HG02571 (cell line): ENCODE measurements around the gene ELF5.

Experiments
- ATAC-seq: cut with Tn5 transposase; IDR thresholded peaks from one replicate; pipeline ENCODE4 v1.9.1; 2021; ENCODE audit warnings: mild to moderate bottlenecking, moderate library complexity; ENCODE audit not compliant: unreplicated experiment

The ELF5 gene

DNA sequence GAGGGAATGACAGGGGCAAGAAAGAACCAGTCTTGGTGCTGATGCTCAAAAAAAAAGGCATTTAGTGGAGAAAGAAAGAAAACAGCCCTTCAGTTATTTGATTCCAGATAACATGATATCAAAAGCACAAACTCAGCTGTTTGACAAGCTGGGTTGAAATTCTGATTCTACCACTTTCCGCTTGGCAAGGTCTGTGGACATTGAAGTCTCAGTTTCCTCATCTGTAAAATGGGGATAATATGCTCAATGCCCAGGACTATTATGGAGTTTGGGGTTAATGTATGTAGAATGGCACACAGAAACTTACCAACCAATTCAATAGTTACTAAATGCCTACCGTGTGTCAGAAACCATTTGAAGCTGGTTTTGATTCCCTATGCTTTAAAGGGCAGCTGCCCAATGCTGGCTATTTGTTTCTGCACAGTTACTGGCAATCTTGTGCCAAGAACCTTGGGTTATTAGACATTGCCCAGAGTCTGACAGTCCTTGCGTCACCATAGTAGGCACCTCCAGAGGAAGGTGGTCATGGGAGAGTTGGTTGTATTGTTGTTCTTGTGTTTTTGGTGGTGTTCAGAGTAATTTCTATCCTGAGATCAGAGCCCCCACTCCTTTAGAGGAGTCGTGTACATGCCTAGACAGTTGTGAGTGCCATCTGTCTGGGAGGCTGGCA, 19.5 kb downstream of the ELF5 start:
- no peak for ATAC-seq

DNA sequence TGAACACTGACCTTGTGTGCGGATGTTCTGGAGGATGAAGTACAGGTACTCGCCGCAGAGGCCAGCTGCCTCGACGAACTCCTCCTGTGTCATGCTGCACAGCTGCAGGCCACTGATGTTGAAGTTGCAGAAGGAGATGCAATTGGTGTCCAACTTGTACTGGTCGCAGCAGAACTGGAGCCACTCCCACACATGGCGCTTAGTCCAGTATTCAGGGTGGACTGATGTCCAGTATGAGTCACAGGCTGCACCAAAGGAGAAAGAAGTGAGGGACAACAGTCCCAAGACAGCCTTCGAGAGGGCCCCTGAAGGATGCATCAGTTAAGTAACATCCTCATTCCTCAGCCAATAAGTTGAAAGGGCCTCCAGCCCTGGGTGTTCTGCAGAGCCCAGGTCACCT, 20.1 kb downstream of the ELF5 start:
- ATAC-seq, result no peak

DNA sequence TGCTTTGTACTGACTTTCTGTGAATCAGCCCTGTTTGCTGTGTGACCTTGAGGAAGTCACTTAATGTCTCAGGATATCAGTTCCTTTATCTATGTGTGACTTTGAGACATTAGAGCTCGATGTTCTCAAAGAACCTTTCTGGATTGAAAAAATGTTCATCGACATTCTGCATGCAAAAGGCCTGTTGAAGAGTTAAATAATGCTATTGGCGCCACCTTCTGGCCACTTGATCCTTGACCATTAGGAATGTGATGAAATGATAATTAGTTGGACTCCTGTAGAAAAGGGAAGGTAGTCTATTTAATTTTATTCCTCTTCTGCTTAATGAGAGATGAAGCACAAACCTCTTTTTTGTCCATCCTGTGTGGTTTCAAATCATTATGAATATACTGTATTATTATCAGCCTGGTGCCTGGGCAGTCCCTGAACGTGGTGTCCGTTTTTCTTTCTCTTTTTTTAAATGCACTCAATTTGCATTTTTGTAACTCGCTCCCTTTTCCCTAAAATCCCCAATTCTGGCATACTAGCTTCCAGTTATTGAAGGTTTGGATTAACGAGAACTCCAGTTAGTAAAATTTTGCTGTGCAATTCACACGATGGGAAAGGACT, 20.7 kb downstream of the ELF5 start:
- ATAC-seq, result no peak

DNA sequence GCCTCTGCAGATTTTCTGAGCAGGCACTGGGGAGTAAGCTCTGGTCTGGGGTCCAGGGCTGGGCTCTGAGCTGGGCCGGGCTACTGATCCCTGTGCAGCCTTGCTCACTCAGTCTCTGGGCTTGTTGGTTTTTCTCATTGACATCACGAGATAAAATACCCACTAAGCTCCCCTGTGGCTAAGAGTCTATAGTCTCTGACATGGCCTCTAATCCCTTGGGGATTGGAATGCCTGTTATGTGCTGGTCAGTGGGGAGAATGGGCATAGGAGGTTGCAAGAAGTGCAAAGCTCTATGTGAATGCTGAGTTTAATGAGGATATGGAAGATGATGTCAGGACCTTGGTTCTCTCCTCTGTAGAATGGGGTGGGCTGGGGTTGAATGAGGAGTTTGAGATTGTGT, 23.3 kb downstream of the ELF5 start:
- ATAC-seq, result no peak

DNA sequence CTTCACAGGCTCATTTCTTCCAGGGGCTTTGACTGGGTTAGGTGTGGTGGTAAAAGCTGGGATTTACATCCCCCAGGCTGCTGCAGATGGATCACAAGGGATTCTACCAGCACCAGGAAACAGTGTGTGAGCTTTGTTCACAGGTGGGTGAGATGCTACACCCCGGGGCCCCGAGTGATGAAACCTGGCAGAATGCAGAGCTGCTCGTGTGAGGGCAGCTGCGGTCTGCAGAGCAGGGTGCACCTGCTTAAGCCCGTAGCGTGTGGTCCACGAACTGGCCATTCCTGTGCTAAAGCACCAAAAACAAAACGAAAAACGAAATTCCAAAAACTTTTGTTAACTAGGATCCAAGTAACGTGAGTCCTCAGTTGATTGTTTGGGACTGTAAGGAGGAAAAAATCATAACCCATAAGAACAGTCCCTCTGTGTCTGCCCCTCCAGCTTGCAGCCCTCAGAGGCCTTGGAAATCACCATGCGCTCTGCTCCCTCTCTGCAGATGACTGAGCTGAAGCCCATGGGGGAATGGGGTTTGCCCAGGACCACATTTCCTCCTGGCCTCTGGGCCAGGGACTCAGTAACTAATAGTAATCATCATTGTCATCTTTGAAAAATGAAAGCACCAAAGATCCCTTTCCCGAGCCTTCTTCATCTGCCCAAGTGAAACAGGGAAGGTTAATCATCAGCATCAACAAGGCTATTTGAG, 24.6 kb downstream of the ELF5 start:
- peak; percentile 67 for ATAC-seq

DNA sequence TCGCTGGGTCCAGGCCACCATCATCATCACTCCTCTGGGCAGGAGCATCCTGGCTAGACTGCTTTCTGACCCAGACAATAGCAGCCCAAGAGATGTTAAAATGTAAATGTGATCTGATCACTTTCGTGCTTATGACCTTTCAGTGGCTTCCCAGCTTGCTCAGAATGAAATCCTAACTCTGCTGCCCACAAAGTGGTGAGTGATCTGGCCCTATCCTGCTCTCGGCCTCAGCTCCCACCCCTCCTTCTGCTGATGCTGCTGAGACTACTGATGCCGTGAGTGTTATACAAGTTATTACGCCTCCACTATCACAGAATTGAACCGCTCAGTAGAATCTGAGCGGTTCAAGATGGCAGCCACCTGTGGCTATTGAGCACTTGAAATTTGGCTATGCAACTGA, 26.2 kb downstream of the ELF5 start:
- ATAC-seq, result no peak

DNA sequence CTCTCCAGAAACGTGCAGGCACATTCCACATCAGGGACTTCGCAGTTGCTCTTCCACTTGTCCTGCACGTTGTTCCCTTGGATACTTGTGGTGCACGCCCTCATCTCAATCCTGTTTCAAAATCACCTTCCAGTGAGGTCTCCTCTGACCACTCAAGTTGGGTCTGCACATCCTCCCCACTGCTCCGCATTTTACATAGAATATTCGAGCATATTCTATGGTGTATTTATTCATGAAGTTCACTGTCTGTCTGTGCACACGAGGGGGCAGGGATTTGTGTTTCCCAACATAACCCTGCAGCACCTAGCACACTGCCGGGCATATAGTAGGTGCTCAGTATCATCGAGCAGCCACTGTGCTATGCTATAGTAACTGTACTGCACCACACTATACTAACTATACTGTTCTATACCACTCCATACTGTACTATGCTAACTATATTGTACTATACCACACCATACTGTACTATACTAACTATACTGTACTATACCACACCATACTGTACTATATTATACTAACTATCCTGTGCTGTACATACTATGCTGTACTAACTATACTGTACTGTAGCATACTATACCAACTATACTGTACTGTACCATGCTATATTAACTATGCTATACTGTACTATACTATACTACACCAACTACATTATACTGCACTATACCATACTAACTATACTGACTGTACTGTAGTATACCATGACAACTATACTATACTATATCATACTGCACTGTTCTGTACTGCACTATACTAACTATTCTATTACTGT, 30.3 kb downstream of the ELF5 start:
- no peak for ATAC-seq

DNA sequence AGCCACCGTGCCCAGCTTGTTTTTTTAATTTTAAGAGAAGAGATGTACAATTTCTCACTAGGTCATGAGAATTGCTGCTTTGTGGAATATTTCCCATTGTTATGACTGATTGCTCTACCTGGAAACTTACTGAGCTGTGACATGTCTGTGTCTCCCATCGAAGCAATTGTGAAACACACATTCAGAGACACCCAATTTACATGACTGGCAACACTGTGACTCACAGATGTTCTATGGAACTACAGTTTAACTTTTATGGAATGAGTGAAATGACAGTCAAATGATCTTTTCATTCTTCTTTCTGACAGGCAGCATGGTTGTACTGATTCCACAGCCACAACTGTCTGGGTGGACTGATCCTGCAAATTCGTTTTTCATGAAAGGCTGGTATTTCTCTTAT, 32.3 kb downstream of the ELF5 start:
- no peak for ATAC-seq

DNA sequence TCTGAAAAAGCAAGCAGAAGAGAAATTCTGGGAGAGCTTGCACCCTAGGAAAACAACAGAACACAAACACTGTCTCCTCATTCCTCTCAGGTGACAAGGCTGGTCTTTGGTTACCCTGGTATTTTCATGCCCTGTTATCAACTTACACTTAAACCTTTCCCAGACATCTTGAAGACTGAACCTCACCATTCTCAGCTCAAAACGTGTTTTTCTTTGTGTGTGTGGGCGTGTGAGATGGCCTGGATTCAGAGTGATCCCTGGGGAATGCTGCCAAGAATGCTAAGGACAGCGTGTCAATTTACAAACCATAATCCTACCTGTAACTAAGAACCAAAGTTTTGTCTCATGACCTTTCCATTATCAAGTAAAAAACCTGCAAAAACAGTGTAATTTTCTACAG, 33.3 kb downstream of the ELF5 start:
- ATAC-seq, result no peak

DNA sequence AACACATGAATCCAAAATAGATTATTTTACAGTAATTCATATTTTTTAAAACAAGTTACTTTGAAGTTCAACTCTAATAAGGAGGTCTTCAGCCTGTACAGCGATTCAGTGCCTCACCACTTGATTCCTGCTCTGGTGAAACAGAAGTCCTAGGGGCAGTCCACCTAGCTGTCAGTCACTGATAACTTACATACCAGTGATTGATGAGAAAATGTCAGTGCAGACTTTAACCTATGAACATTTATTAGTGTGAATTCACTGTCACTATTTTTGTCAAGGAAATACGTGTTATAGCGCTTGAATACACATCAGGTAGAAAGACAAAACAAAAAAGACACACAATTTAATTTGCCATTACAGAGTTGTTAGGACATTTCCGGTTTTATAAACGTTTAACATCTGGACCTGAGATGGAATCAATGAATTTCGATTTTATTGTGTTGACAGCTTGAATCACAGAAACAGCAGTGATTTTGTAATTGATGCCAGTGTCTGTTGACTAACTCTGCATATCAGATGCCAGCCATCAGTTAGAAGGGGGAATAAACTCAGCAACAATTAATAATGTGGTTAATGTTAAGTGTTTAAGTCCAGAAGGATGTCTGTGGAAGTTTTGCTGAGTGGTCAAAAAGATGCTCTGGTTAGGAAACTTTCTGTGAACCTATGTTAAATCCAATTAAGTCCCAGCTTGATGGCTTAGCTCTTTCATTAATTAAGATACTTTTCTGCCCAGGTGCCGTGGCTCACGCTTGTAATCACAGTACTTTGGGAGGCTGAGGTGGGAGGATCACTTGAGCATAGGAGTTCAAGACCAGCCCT, 34.5 kb downstream of the ELF5 start:
- no peak for ATAC-seq

DNA sequence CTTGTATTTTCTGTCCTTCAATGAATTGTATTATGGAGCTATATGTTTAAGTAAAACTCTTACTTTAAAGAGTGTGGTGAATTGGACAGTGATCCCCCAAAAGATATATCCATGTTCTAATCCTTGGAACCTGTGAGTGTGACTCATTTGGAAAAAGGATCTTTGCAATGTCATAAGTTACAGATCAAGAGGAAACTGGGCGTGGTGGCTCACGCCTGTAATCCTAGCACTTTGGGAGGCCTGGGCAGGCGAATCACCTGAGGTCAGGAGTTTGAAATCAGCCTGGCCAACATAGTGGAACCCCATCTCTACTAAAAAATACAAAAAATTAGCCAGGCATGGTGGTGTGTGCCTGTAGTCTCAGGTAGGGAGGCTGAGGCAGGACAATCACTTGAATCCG, 36.7 kb downstream of the ELF5 start:
- ATAC-seq, result no peak

DNA sequence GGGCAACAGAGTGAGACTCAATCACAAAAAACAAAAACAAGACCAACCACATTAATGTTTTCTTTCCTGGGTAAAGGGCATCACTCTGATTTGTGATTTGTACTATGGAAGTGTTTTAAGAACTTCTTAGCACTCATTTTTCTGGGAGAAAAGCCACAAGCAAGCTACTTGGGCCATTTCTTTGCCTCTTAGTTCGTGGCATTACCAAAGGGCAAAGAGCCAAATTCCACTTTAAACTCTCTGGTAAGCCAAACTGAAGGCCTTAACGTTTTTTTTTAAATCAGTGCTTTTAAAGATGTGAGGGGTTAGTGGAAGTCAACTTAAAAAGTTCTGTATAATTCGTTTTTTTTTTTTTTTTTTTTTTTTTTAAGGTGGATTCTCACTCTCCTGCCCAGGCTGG, 37.9 kb downstream of the ELF5 start:
- ATAC-seq, result no peak

DNA sequence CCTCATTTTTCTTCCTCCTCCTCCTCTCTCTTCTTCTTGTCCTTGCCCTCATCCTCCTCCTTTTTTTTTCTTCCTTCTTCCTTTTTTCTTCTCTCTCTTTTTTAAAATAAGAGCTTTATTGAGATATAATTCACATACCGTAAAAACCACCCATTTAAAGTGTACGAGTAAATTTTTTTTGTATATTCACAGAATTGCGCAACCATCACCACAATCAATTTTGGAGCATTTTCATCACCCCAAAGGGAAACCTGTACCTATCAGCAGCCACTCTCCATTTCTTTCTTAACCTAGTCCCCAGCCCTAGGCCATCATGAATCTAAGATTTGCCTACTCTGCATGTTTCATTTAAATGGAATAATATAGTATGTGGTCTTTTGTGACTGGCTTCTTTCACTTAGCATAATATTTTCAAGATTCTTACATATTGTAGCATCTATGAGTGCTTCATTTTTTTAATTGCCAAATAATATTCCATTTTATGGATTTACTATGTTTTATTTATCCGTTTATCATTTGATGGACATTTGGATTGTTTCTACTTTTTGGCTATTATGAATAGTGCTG, 39.9 kb downstream of the ELF5 start:
- ATAC-seq, result no peak

DNA sequence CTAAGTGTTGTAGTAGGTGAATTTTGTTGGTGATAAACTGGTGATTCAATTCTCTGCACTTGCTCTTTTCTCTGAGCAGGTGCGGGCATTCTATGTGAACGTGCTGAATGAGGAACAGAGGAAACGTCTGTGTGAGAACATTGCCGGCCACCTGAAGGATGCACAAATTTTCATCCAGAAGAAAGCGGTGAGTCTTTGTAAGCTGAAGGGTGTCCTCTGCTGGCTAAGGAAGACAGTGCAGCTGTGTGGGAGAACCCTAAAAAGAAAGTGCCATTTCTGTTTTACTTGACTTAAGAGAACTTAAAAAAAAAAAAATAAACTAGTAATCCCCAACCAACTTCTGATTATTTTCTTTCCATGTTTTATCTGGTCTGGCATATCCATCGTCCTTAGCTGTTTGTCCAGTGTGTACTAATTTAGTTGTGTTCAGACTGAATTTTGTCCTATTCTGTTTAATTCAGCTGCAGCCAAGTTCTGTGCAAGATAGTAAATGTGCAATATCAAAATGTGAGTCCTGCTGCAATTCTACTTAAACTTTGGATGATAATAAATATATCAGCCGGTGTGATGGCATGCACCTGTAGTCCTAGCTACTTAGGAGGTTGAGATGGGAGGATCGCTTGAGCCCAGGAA, 45.3 kb downstream of the ELF5 start:
- no peak for ATAC-seq

DNA sequence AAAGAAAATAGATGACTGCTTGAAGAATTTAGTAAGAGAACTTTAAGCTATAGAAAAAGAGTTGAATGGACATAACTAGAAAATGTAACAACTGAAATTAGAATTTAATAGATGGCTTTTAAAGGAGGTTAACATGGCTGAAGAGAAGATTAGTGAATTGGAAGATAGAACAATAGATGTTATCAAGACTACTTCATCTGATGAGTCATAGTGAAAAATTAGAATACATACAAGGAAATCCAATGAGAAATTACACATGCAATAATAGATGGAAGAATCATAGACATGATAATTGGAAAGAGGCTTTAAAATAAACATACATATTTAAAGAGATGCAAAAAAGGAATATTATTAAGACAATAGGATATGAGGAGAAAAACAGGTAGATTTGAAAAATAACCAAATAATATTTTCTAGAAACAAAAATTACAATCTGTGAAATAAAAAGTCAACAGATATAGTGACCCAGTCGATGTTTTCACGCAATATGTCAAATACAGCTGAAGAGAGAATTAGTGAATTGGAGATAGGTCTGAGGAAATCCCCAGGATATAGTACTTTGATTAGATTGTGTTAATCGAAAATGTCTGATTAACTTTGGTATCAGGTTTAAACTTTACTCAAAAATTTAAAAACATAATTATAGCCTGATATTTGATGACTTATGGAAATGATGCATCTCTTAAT, 46.6 kb downstream of the ELF5 start:
- no peak for ATAC-seq

DNA sequence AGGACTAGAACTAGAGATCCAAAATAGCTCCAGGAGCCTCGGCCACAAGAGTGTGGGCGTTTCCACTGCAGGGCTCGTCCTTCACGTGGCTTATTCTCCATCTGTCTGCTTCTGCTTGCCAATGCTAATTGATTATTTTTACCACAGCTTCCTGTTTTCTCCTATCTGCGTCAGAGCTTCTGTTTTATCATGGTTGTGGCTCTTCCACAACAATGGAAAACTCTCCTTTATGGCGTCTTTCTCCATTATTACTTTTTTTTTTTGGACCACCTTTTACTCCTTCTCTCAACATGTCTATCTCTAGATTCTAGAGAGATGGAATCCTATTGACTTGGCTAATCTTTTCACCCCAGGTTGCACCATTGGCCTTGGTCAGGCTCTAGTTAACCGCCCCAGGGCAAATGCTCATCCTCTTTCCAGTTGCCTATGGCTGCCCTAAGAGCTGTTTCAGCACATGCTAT, 49.0 kb downstream of the ELF5 start:
- ATAC-seq, result no peak

DNA sequence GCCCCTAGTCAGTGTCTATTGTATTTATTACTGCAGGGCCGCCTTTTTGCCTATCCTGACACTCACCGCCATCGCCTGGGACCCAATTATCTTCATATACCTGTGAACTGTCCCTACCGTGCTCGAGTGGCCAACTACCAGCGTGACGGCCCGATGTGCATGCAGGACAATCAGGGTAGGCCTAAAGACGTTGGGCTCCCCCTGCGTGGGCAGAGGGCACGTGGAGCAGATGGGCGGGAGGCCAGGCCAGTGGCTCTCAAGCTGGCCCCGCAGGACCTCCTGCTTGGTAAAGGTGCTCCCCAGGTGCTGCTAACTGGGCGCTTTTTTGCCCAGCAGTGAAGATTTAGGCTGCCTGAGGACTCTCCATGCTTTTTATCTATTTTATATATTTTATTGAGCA, 52.4 kb downstream of the ELF5 start:
- ATAC-seq, result no peak

DNA sequence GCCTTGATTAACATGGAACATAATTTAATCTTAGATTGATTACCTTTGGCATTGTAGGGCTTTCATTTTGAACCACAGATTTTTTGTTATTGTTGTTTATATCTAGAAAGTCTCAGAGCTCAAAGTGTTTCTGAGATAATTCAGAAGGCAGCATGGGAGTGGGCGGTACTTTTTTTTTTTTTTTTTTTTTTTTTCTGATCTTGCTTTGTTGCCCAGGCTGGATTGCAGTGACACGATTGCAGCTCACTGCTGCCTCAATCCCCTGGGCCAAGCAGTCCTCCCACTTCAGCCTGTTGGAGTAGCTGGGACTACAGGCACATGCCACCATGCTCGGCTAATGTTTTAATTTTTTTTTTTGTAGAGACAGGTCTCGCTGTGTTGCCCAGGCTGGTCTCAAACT, 53.3 kb downstream of the ELF5 start:
- ATAC-seq, result no peak

DNA sequence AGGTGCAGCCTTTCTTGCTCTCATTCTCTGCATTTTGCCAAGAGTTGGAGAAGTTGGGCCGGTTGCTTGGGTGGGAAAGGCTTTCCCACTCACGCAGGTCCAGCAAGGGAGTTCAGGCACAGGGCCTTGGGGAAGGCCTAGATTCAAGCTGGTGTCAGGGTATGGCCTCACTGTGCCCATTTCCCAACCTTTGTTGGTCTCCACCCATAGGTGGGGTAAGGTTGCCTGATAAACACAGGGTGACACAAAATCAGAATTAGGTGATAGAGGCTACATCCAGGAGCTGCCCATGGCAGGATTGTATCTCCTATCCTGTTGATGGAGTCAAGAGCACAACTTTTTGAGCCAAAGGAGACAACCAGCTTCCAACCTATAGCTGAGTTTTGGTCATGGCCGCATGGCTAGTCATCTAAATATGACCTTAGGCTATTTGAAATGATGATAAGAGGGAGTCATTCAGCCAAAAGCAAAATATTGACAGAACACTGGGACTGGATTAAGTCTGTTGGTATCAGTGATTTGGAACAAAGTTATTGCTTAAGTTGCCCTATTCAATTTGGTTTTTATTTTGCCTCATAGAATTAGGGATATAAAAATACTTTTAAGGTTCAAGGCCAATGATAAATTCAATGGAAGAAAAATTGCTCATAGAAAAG, 54.0 kb downstream of the ELF5 start:
- ATAC-seq, result no peak
